Upper lobe of left lung (tissue), 6 donors: ENCODE data around the gene UBAC2. TPM values are rescaled to one million over a fixed set of nuclear protein-coding genes. Genes with fewer than 3 reads are reported as not detected.

Source experiments
- ATAC-seq, 2 donors: fragments of 200-7000 bp; cut with Tn5 transposase; one replicate each; pipeline ENCODE4 v1.9.1; 2022; ENCODE audit warnings: mild to moderate bottlenecking in 2 of 2, moderate library complexity in 2 of 2; ENCODE audit not compliant: low FRiP score in 2 of 2
- DNase-seq, 2 donors: peaks; one replicate each; pipeline ENCODE4 v3.0.0-alpha.2; 2019 to 2020
- H3K27ac ChIP-seq, 4 donors: fragments of 200-600 bp; sonication (generic); one replicate each; pipeline ENCODE4 v1.5.1; 2016 to 2019
- H3K27me3 ChIP-seq, 4 donors: fragments of 200-600 bp; sonication (generic); one replicate each; pipeline ENCODE4 v1.5.1; 2017 to 2019
- H3K36me3 ChIP-seq, 4 donors: fragments of 200-600 bp; sonication (generic); one replicate each; pipeline ENCODE4 v1.5.1; 2016 to 2019
- H3K4me1 ChIP-seq, 4 donors: fragments of 200-600 bp; sonication (generic); one replicate each; pipeline ENCODE4 v1.5.1; 2018 to 2019
- H3K4me3 ChIP-seq, 4 donors: fragments of 200-600 bp; sonication (generic); one replicate each; pipeline ENCODE4 v1.5.1; 2017 to 2019; ENCODE audit warnings: mild to moderate bottlenecking in 2 of 4, moderate library complexity in 1 of 4
- H3K9me3 ChIP-seq, 4 donors: fragments of 200-600 bp; sonication (generic); one replicate each; pipeline ENCODE4 v1.5.1; 2018 to 2019
- EP300 ChIP-seq, 4 donors: sonication (generic); formaldehyde crosslinking; IDR thresholded peaks; one replicate each; pipeline ENCODE4 v1.5.1; 2017; ENCODE audit warnings: antibody characterized with exemption in 4 of 4, control low read depth in 2 of 4
- POLR2A ChIP-seq, 4 donors: fragments of 450-650 bp; IDR thresholded peaks; one replicate each; pipeline ENCODE4 v1.5.1; 2016 to 2017; ENCODE audit warnings: antibody characterized with exemption in 4 of 4, mild to moderate bottlenecking in 2 of 4
- POLR2AphosphoS5 ChIP-seq, 2 donors: sonication (generic); formaldehyde crosslinking; IDR thresholded peaks; one replicate each; pipeline ENCODE4 v1.5.1; 2017; ENCODE audit warnings: antibody characterized with exemption in 2 of 2
- WGBS, 2 donors: methylation state at CpG; one replicate each; pipeline ENCODE4 v1.1.5; 2017 to 2018; 5-methylcytosine and 5-hydroxymethylcytosine counted together
- total RNA-seq, 6 donors: library from RNA; depleted of rRNA in 4 of 6; stranded (reverse); fragments of >200 nt in 4 of 6; gene quantifications; one replicate each; pipeline versions ENCODE4 v1.1.0 to v1.2.1, GENCODE V29; 2016 to 2021
- TF ChIP-seq, protein P1 (sequence below), 6 experiments: fragments of 450-650 bp in 4 of 6; fragments of 200-600 bp in 2 of 6; sonication (generic) in 2 of 6; IDR thresholded peaks; one replicate each; pipeline ENCODE4 v1.5.1; 2016 to 2019; ENCODE audit warnings: antibody characterized with exemption in 6 of 6
- donor health status: DM: no; HTN: no; CAD: no; lungs with moderate emphysema.
- donor health status: DM: no; HTN: yes; CAD: no; lungs with severe emphysema.

UBAC2 gene
- total RNA-seq, 6 donors from 2014 or later = 29.3 to 55.5 (median 47.7) TPM

DNA sequence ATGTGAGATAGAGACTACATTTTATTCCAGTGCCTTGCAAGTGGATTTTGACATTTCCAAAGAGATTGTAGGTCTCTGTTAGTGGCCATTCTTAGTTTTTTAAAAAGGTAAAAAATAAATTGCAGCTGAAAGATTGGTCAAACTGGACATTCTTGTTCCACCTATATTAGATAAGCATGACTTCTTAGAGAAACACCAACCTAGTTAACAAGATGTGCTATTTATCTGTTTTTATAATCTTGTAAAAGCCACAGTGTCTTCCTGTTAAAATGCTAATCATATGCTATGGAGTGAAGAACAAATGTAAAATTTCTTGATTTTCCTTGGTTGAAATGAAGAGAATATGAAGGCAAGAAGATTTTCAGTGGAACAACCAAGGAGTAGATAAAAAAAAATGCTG lies 140.0 kb downstream of the UBAC2 start:
- no peak for DNase-seq
- Histone ChIP-seq H3K27ac (no peak overlapping the region), H3K36me3 (peaks cover 4 to 54% (median 28%) of the 10 kb centered on the region in 4 donors), H3K4me3 (no peak overlapping the region), H3K9me3 (no peaks in the 10 kb centered on the region), H3K4me1 (no peaks in the 10 kb centered on the region), H3K27me3 (no peaks in the 10 kb centered on the region)
- TF ChIP-seq POLR2AphosphoS5 (IDR thresholded peaks at IDR 0.05) = no peak
- TF ChIP-seq POLR2A (IDR thresholded peaks at IDR 0.05) = no peak
- no peak for TF ChIP-seq EP300 (IDR thresholded peaks at IDR 0.05)
- TF ChIP-seq, protein P1, sequence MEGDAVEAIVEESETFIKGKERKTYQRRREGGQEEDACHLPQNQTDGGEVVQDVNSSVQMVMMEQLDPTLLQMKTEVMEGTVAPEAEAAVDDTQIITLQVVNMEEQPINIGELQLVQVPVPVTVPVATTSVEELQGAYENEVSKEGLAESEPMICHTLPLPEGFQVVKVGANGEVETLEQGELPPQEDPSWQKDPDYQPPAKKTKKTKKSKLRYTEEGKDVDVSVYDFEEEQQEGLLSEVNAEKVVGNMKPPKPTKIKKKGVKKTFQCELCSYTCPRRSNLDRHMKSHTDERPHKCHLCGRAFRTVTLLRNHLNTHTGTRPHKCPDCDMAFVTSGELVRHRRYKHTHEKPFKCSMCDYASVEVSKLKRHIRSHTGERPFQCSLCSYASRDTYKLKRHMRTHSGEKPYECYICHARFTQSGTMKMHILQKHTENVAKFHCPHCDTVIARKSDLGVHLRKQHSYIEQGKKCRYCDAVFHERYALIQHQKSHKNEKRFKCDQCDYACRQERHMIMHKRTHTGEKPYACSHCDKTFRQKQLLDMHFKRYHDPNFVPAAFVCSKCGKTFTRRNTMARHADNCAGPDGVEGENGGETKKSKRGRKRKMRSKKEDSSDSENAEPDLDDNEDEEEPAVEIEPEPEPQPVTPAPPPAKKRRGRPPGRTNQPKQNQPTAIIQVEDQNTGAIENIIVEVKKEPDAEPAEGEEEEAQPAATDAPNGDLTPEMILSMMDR (IDR thresholded peaks at IDR 0.05) = no peak
- ATAC-seq = no peak

DNA sequence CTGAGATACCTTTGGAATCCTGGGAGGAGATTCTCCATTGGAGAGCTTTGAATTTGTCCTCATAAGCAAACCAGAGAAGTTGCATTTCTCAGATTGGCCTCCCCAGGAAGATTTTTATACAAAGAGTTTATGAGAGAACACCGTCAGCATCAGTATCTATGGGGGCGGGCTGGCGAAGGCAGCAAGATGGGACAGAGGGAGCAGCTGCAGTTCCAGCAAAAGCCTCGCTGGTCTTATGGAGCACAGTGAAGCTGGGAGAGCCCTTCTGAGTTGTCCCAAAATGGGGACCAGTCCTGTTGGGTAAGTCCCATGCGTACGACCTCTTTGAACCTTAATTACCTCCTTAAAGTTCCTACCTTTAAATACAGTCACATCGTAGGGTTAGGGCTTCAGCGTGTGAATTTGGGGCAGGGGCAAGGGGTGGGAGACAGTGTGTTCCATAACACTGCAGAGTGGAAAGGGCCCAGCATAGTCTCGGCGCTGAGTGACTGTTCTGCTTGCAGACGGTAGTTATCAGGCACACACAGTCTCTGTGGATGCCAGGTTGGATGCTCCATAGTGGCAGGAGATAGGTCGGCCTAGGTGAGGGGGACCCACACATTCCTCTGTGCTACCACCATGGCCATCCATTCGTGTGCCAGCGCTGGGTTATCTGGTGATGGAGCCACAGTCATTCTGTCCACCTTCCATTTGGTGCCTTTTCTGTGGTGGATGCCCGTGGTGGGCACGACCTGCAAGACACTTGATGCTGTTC lies 141.5 kb downstream of the UBAC2 start:
- H3K27me3 ChIP-seq = no peaks in the 10 kb centered on the region
- 93 to 98% methylated on average over 16 of the region's 16 CpGs for WGBS, 2 donors
- H3K9me3 ChIP-seq = no peaks in the 10 kb centered on the region
- H3K36me3 ChIP-seq = peaks cover 4 to 55% (median 32%) of the 10 kb centered on the region in 4 donors
- TF ChIP-seq POLR2A (IDR thresholded peaks at IDR 0.05) (no peak), EP300 (IDR thresholded peaks at IDR 0.05) (no peak), POLR2AphosphoS5 (IDR thresholded peaks at IDR 0.05) (no peak)
- TF ChIP-seq, protein P1 (IDR thresholded peaks at IDR 0.05) = no peak
- DNase-seq = no peak
- H3K4me1 ChIP-seq = no peaks in the 10 kb centered on the region
- ATAC-seq = no peak
- no peak overlapping the region for H3K27ac ChIP-seq
- H3K4me3 ChIP-seq = no peak overlapping the region

DNA sequence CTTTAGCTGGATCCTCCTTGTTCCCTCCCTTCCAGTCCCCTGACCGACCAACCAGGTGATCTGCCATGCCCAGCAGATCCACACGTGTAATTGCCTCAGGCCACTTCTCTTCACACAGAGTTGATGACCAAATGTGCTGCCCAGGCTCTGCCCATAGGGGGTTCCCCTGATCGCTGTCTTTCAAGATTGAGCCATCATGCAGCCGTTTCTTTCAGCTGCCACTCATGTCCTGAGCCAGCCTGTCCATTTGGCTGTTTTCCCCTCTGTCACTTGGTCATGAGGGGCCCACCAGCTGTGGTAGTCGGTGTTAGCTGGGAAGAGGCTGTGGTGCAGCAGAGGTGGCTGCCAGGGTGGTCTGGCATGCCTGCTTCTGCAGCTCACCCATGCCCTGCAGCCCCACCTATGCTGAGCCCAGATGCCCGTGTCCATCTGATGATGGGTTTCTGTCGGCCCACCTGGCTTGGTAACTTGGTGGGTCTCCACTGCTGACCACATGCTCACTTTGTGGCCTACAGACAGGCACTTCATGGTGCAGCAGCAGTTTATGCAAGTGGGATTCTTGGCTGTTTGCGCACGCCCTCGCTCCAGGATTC lies 142.2 kb downstream of the UBAC2 start:
- no peaks in the 10 kb centered on the region for H3K27me3 ChIP-seq
- no peak for ATAC-seq
- H3K36me3 ChIP-seq = peaks cover 4 to 60% (median 34%) of the 10 kb centered on the region in 4 donors
- H3K4me3 ChIP-seq = no peak overlapping the region
- H3K27ac ChIP-seq = no peak overlapping the region
- TF ChIP-seq POLR2AphosphoS5 (IDR thresholded peaks at IDR 0.05) = no peak
- TF ChIP-seq, protein P1 (IDR thresholded peaks at IDR 0.05) = no peak
- TF ChIP-seq EP300 (IDR thresholded peaks at IDR 0.05) = no peak
- TF ChIP-seq POLR2A (IDR thresholded peaks at IDR 0.05) = no peak
- WGBS, 2 donors = 78 to 96% methylated on average over 5 to 10 of the region's 10 CpGs
- H3K4me1 ChIP-seq = no peaks in the 10 kb centered on the region
- H3K9me3 ChIP-seq = no peaks in the 10 kb centered on the region
- no peak for DNase-seq

DNA sequence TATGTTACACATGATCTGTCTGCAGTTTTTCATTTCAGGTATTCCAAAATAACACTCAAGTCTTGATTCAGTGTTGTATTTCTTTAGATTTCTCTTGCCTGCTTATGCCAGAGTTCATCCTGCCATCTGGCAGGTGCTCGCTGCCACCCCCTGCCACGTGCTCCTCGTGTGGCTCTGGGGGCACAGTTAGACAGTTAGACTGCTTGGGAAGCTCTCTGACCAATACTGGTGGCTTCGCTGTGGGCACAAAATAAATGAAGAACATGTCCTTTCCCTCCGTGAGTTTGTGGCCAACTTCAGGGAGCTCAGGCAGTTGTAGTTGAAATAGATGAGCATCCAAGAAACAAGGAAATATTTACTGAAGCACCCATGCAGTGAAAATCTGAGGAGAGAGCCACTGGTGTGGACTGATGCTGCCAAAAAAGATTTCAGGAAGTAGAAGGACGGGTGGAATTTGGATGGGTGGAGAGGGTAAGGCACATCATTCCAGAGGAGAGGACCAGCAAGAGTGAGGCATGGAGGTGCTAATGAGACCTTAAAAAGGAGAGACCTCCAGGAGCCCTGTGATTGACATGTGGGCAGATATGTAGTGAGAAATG lies 144.1 kb downstream of the UBAC2 start:
- Histone ChIP-seq H3K4me1 (no peaks in the 10 kb centered on the region), H3K27me3 (no peaks in the 10 kb centered on the region), H3K27ac (no peak overlapping the region), H3K36me3 (peaks cover 6 to 75% (median 37%) of the 10 kb centered on the region in 4 donors), H3K9me3 (no peaks in the 10 kb centered on the region), H3K4me3 (no peak overlapping the region)
- no peak for TF ChIP-seq POLR2A (IDR thresholded peaks at IDR 0.05)
- no peak for TF ChIP-seq EP300 (IDR thresholded peaks at IDR 0.05)
- TF ChIP-seq, protein P1 (IDR thresholded peaks at IDR 0.05) = no peak
- no peak for TF ChIP-seq POLR2AphosphoS5 (IDR thresholded peaks at IDR 0.05)
- WGBS, 2 donors = 91 to 97% methylated on average over 6 of the region's 6 CpGs
- DNase-seq (no peak), ATAC-seq (no peak)
